ENCODE results near the gene AGRP. TPM values are rescaled to one million over a fixed set of nuclear protein-coding genes. Genes with fewer than 3 reads are reported as not detected.

Gene AGRP
- total and polyA plus RNA-seq, 9 donors = not detected

DNA sequence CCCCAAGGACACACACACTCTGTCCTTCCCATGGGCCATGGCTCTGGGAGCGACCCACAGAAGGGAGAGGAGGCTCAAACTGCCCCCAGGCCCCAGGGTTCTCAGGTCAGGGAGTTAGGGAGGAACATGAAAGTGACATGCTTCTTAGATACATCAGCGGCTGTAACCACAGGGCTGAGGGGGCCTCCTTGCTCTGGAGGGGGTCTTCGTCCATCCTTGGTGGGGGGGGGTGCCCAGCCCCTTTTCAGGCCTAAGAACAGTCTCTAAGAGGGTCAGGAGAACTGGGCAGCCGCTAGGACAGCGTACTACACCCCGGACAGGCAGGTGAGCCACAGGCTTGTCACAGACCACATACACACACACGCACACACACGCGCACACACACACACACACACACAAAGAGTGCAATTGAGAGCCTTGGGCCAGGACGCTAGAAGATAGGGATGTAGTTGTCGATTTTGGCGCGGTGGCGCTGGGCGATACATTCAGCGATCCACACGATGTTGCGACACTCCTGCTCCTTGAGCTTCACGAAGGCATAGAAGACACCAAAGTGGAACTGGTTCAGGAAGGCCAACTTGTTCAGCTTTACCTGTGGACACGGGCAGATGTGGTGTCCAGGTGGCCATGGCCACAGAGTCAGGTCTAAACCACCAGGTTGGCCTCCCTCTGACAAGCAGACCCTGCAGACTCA lies 45.1 kb downstream of the AGRP start:
- H3K27ac ChIP-seq (ENCODE audit: low read length) = no peak overlapping the region
- H3K9me3 ChIP-seq (replicated peaks; ENCODE audit: control insufficient read depth, low read depth, low read length) = no peaks in the 10 kb centered on the region
- H3K4me3 ChIP-seq (ENCODE audit: low read length) = no peak overlapping the region
- H3K27me3 ChIP-seq (ENCODE audit: control insufficient read depth, insufficient read depth, low read length) = peaks cover 2% of the 10 kb centered on the region
- DNase-seq = no peak
- 92% methylated on average over 13 of the region's 20 CpGs for WGBS (ENCODE audit: insufficient coverage)
- H3K36me3 ChIP-seq (ENCODE audit: control insufficient read depth, insufficient read depth, low read length) = peaks cover 42% of the 10 kb centered on the region
- peaks cover 36% of the 10 kb centered on the region for H3K4me1 ChIP-seq (ENCODE audit: control insufficient read depth, insufficient read depth, low read length)

GRCh38 chr16:67437513-67437912 lies 45.8 kb downstream of the AGRP start:
- DNase-seq = no peak
- H3K27me3 ChIP-seq (ENCODE audit: control insufficient read depth, insufficient read depth, low read length) = peaks cover 4% of the 10 kb centered on the region
- no peaks in the 10 kb centered on the region for H3K9me3 ChIP-seq (replicated peaks; ENCODE audit: control insufficient read depth, low read depth, low read length)
- peaks cover 42% of the 10 kb centered on the region for H3K36me3 ChIP-seq (ENCODE audit: control insufficient read depth, insufficient read depth, low read length)
- 63% methylated on average over 2 of the region's 4 CpGs for WGBS (ENCODE audit: insufficient coverage)
- H3K4me1 ChIP-seq (ENCODE audit: control insufficient read depth, insufficient read depth, low read length) = peaks cover 30% of the 10 kb centered on the region
- no peak overlapping the region for H3K4me3 ChIP-seq (ENCODE audit: low read length)
- H3K27ac ChIP-seq (ENCODE audit: low read length) = no peak overlapping the region

DNA sequence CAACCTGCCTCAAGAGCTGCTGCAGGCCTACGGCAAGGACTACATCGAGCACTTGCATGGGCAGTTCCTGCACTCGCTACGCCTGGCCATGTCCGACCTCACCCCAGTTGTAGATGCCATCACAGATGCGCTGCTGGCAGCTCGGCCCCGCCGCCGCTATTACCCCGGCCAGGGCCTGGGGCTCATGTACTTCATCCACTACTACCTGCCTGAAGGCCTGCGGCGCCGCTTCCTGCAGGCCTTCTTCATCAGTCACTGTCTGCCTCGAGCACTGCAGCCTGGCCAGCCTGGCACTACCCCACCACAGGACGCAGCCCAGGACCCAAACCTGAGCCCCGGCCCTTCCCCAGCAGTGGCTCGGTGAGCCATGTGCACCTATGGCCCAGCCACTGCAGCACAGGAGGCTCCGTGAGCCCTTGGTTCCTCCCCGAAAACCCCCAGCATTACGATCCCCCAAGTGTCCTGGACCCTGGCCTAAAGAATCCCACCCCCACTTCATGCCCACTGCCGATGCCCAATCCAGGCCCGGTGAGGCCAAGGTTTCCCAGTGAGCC lies 46.6 kb downstream of the AGRP start:
- Histone ChIP-seq H3K27me3 (ENCODE audit: control insufficient read depth, insufficient read depth, low read length) (peaks cover 7% of the 10 kb centered on the region), H3K9me3 (replicated peaks; ENCODE audit: control insufficient read depth, low read depth, low read length) (no peaks in the 10 kb centered on the region), H3K4me1 (ENCODE audit: control insufficient read depth, insufficient read depth, low read length) (peaks cover 30% of the 10 kb centered on the region), H3K27ac (ENCODE audit: low read length) (no peak overlapping the region), H3K36me3 (ENCODE audit: control insufficient read depth, insufficient read depth, low read length) (peaks cover 42% of the 10 kb centered on the region), H3K4me3 (ENCODE audit: low read length) (no peak overlapping the region)
- WGBS (ENCODE audit: insufficient coverage) = 92% methylated on average over 23 of the region's 23 CpGs
- DNase-seq = no peak

DNA sequence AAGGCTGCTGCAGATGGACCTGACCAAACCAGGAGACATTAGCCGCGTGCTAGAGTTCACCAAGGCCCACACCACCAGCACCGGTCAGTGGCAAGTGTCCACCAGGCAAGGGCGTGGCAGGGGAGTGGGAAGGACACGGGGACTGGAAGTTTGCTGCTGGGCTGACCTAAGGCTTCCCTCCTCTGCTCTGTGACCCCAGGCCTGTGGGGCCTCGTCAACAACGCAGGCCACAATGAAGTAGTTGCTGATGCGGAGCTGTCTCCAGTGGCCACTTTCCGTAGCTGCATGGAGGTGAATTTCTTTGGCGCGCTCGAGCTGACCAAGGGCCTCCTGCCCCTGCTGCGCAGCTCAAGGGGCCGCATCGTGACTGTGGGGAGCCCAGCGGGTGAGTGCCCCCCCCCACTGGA lies 47.6 kb downstream of the AGRP start:
- Histone ChIP-seq H3K9me3 (replicated peaks; ENCODE audit: control insufficient read depth, low read depth, low read length) (no peaks in the 10 kb centered on the region), H3K27ac (ENCODE audit: low read length) (no peak overlapping the region), H3K27me3 (ENCODE audit: control insufficient read depth, insufficient read depth, low read length) (peaks cover 11% of the 10 kb centered on the region), H3K36me3 (ENCODE audit: control insufficient read depth, insufficient read depth, low read length) (peaks cover 42% of the 10 kb centered on the region), H3K4me1 (ENCODE audit: control insufficient read depth, insufficient read depth, low read length) (peaks cover 25% of the 10 kb centered on the region), H3K4me3 (ENCODE audit: low read length) (no peak overlapping the region)
- no peak for DNase-seq
- WGBS (ENCODE audit: insufficient coverage) = 90% methylated on average over 6 of the region's 16 CpGs

- no peak overlapping the region for H3K4me3 ChIP-seq (ENCODE audit: low read length)
- H3K9me3 ChIP-seq (replicated peaks; ENCODE audit: control insufficient read depth, low read depth, low read length) = no peaks in the 10 kb centered on the region
- no peak for DNase-seq
- H3K36me3 ChIP-seq (ENCODE audit: control insufficient read depth, insufficient read depth, low read length) = peaks cover 29% of the 10 kb centered on the region
- H3K27me3 ChIP-seq (ENCODE audit: control insufficient read depth, insufficient read depth, low read length) = peaks cover 36% of the 10 kb centered on the region
- H3K27ac ChIP-seq (ENCODE audit: low read length) = no peak overlapping the region
- peaks cover 41% of the 10 kb centered on the region for H3K4me1 ChIP-seq (ENCODE audit: control insufficient read depth, insufficient read depth, low read length)
- WGBS (ENCODE audit: insufficient coverage) = 82% methylated on average over 2 of the region's 5 CpGs
Measured at GRCh38 chr16:67433131-67433719, 50.1 kb downstream of the AGRP start.

Other genes with a start within 250 kb of the AGRP start
- 9.7 TPM for gene FHOD1, start 236.1 kb downstream of the AGRP start, total RNA-seq
- 10 to 100 TPM; 14.6 to 31.1 (median 21.8) TPM for gene FHOD1, start 236.1 kb downstream of the AGRP start, polyA plus RNA-seq (ENCODE audit: insufficient read depth in 1 of 8, insufficient read length in 8 of 8, low replicate concordance in 1 of 8)
- 0.40 TPM for gene SLC9A5, start 234.6 kb downstream of the AGRP start, total RNA-seq
- gene SLC9A5, start 234.6 kb downstream of the AGRP start, polyA plus RNA-seq (ENCODE audit: insufficient read depth in 1 of 8, insufficient read length in 8 of 8, low replicate concordance in 1 of 8) = 1 to 10 TPM in 5 of 8 donors, under 1 TPM in 3; 0.71 to 1.8 (median 1.1) TPM
- 13.2 TPM for gene PLEKHG4, start 204.0 kb downstream of the AGRP start, total RNA-seq
- 10 to 100 TPM in 4 of 8 donors, 1 to 10 TPM in 4; 7.6 to 12.8 (median 10.1) TPM for gene PLEKHG4, start 204.0 kb downstream of the AGRP start, polyA plus RNA-seq (ENCODE audit: insufficient read depth in 1 of 8, insufficient read length in 8 of 8, low replicate concordance in 1 of 8)
- 0.04 TPM for gene KCTD19, start 156.8 kb downstream of the AGRP start, total RNA-seq
- gene KCTD19, start 156.8 kb downstream of the AGRP start, polyA plus RNA-seq (ENCODE audit: insufficient read depth in 1 of 8, insufficient read length in 8 of 8, low replicate concordance in 1 of 8) = under 1 TPM; 0.09 to 0.44 (median 0.24) TPM
- 0.22 TPM for gene LRRC36, start 156.7 kb downstream of the AGRP start, total RNA-seq
- 1 to 10 TPM in 1 of 8 donors, under 1 TPM in 6, not detected in 1; 0.21 to 2.4 (median 0.42) TPM for gene LRRC36, start 156.7 kb downstream of the AGRP start, polyA plus RNA-seq (ENCODE audit: insufficient read depth in 1 of 8, insufficient read length in 8 of 8, low replicate concordance in 1 of 8)
- 230 TPM for gene TPPP3, start 90.0 kb downstream of the AGRP start, total RNA-seq
- gene TPPP3, start 90.0 kb downstream of the AGRP start, polyA plus RNA-seq (ENCODE audit: insufficient read depth in 1 of 8, insufficient read length in 8 of 8, low replicate concordance in 1 of 8) = 100 to 1,000 TPM; 387 to 805 (median 592) TPM
- gene ZDHHC1, start 67.1 kb downstream of the AGRP start, total RNA-seq = 20.4 TPM
- gene ZDHHC1, start 67.1 kb downstream of the AGRP start, polyA plus RNA-seq (ENCODE audit: insufficient read depth in 1 of 8, insufficient read length in 8 of 8, low replicate concordance in 1 of 8) = 10 to 100 TPM; 19.7 to 42.4 (median 26.0) TPM
- gene HSD11B2, start 52.4 kb downstream of the AGRP start, total RNA-seq = 5.3 TPM
- gene HSD11B2, start 52.4 kb downstream of the AGRP start, polyA plus RNA-seq (ENCODE audit: insufficient read depth in 1 of 8, insufficient read length in 8 of 8, low replicate concordance in 1 of 8) = 10 to 100 TPM in 1 of 8 donors, 1 to 10 TPM in 7; 3.7 to 14.5 (median 7.9) TPM
- gene ATP6V0D1, start 2.4 kb downstream of the AGRP start, total RNA-seq = 43.5 TPM
- gene ATP6V0D1, start 2.4 kb downstream of the AGRP start, polyA plus RNA-seq (ENCODE audit: insufficient read depth in 1 of 8, insufficient read length in 8 of 8, low replicate concordance in 1 of 8) = 10 to 100 TPM; 58.0 to 69.0 (median 67.0) TPM
- 20.2 TPM for gene RIPOR1, start 45.3 kb upstream of the AGRP start, total RNA-seq
- 10 to 100 TPM; 34.8 to 59.5 (median 50.5) TPM for gene RIPOR1, start 45.3 kb upstream of the AGRP start, polyA plus RNA-seq (ENCODE audit: insufficient read depth in 1 of 8, insufficient read length in 8 of 8, low replicate concordance in 1 of 8)
- gene CTCF, start 79.0 kb upstream of the AGRP start, total RNA-seq = 27.4 TPM
- 10 to 100 TPM; 37.6 to 52.3 (median 42.3) TPM for gene CTCF, start 79.0 kb upstream of the AGRP start, polyA plus RNA-seq (ENCODE audit: insufficient read depth in 1 of 8, insufficient read length in 8 of 8, low replicate concordance in 1 of 8)
- 0.18 TPM for gene CARMIL2, start 161.6 kb upstream of the AGRP start, total RNA-seq
- 1 to 10 TPM in 2 of 8 donors, under 1 TPM in 6; 0.17 to 1.2 (median 0.53) TPM for gene CARMIL2, start 161.6 kb upstream of the AGRP start, polyA plus RNA-seq (ENCODE audit: insufficient read depth in 1 of 8, insufficient read length in 8 of 8, low replicate concordance in 1 of 8)
- gene ACD, start 176.7 kb upstream of the AGRP start, total RNA-seq = 14.0 TPM
- gene ACD, start 176.7 kb upstream of the AGRP start, polyA plus RNA-seq (ENCODE audit: insufficient read depth in 1 of 8, insufficient read length in 8 of 8, low replicate concordance in 1 of 8) = 10 to 100 TPM; 13.7 to 19.3 (median 16.5) TPM
- 1.3 TPM for gene PARD6A, start 177.4 kb upstream of the AGRP start, total RNA-seq
- 1 to 10 TPM in 5 of 8 donors, under 1 TPM in 3; 0.59 to 1.8 (median 1.3) TPM for gene PARD6A, start 177.4 kb upstream of the AGRP start, polyA plus RNA-seq (ENCODE audit: insufficient read depth in 1 of 8, insufficient read length in 8 of 8, low replicate concordance in 1 of 8)
- gene ENKD1, start 183.2 kb upstream of the AGRP start, total RNA-seq = 10.2 TPM
- gene ENKD1, start 183.2 kb upstream of the AGRP start, polyA plus RNA-seq (ENCODE audit: insufficient read depth in 1 of 8, insufficient read length in 8 of 8, low replicate concordance in 1 of 8) = 10 to 100 TPM in 1 of 8 donors, 1 to 10 TPM in 7; 8.1 to 13.4 (median 9.0) TPM
- 2.6 TPM for gene C16orf86, start 183.3 kb upstream of the AGRP start, total RNA-seq
- 1 to 10 TPM; 2.1 to 4.3 (median 2.7) TPM for gene C16orf86, start 183.3 kb upstream of the AGRP start, polyA plus RNA-seq (ENCODE audit: insufficient read depth in 1 of 8, insufficient read length in 8 of 8, low replicate concordance in 1 of 8)
- 11.4 TPM for gene GFOD2, start 235.8 kb upstream of the AGRP start, total RNA-seq
- gene GFOD2, start 235.8 kb upstream of the AGRP start, polyA plus RNA-seq (ENCODE audit: insufficient read depth in 1 of 8, insufficient read length in 8 of 8, low replicate concordance in 1 of 8) = 10 to 100 TPM; 13.1 to 18.3 (median 14.1) TPM

Data from muscle of leg (tissue), 11 donors.